KMS-11 (cell line): Measurements from ENCODE around the gene CCNYL1.
"Not testable (repeated sequence)": the region's sequence is repeated elsewhere in the genome, so short reads cannot be mapped to it uniquely, and the experiment has no call there.

Experiments
- H2AFZ ChIP-seq: fragments of 200-600 bp; sonication (generic); 2 replicates; pipeline ENCODE4 v1.6.1; 2016; ENCODE audit warnings: antibody characterized with exemption, mixed run types, low read depth
- H3K27ac ChIP-seq: fragments of 200-600 bp; sonication (generic); 2 replicates; pipeline ENCODE4 v1.6.1; 2016; ENCODE audit warnings: mild to moderate bottlenecking, mixed run types
- H3K27me3 ChIP-seq: fragments of 200-600 bp; sonication (generic); 2 replicates; pipeline ENCODE4 v1.6.1; 2017; ENCODE audit warnings: mild to moderate bottlenecking, low read depth, mixed run types, moderate library complexity; ENCODE audit not compliant: insufficient read depth
- H3K36me3 ChIP-seq: fragments of 200-600 bp; sonication (generic); 2 replicates; pipeline ENCODE4 v1.6.1; 2017; ENCODE audit warnings: mild to moderate bottlenecking, mixed run types; ENCODE audit not compliant: insufficient read depth
- H3K4me1 ChIP-seq: fragments of 200-600 bp; sonication (generic); 2 replicates; pipeline ENCODE4 v1.6.1; 2016; ENCODE audit warnings: mild to moderate bottlenecking, low read depth, mixed run types; ENCODE audit not compliant: poor library complexity, severe bottlenecking
- H3K4me2 ChIP-seq: fragments of 200-600 bp; sonication (generic); 2 replicates; pipeline ENCODE4 v1.7.0; 2016; ENCODE audit warnings: mild to moderate bottlenecking, mixed run types
- H3K4me3 ChIP-seq: fragments of 200-600 bp; sonication (generic); IDR thresholded peaks from 2 replicates; pipeline ENCODE4 v1.6.1; 2017; ENCODE audit warnings: low read depth, low read length, mixed read lengths; ENCODE audit not compliant: insufficient read depth
- H3K79me2 ChIP-seq: fragments of 200-600 bp; sonication (generic); 2 replicates; pipeline ENCODE4 v1.6.1; 2016; ENCODE audit warnings: low read depth, mixed run types; ENCODE audit not compliant: insufficient read depth
- H3K9ac ChIP-seq: fragments of 200-600 bp; sonication (generic); 2 replicates; pipeline ENCODE4 v1.6.1; 2016; ENCODE audit warnings: mild to moderate bottlenecking, mixed run types
- H4K20me1 ChIP-seq: fragments of 200-600 bp; sonication (generic); 2 replicates; pipeline ENCODE4 v1.6.1; 2016; ENCODE audit warnings: mild to moderate bottlenecking, mixed run types; ENCODE audit not compliant: insufficient read depth
- CTCF ChIP-seq: fragments of 200-600 bp; sonication (generic); conservative IDR thresholded peaks from 2 replicates; pipeline ENCODE4 v1.6.1; 2017; ENCODE audit warnings: low read depth, mild to moderate bottlenecking, antibody characterized with exemption, low read length, moderate library complexity, mixed read lengths

CCNYL1 gene

GRCh38 chr2:207734636-207735512 lies 23.4 kb downstream of the CCNYL1 start:
- Histone ChIP-seq H3K4me2 (no peak overlapping the region), H3K4me3 (no peak overlapping the region), H2AFZ (no peak overlapping the region), H3K27me3 (no peaks in the 10 kb centered on the region), H3K9ac (no peak overlapping the region), H3K79me2 (no peaks in the 10 kb centered on the region), H3K27ac (no peak overlapping the region), H3K4me1 (peaks cover 5% of the 10 kb centered on the region), H3K36me3 (no peaks in the 10 kb centered on the region; the same call in 1 of the 2 replicates), H4K20me1 (no peaks in the 10 kb centered on the region)
- no peak for TF ChIP-seq CTCF

GRCh38 chr2:207735513-207735859 lies 24.0 kb downstream of the CCNYL1 start:
- not testable (repeated sequence) for H4K20me1 ChIP-seq, H3K4me2 ChIP-seq, H3K9ac ChIP-seq, H3K27ac ChIP-seq, H3K27me3 ChIP-seq, H3K36me3 ChIP-seq, H3K4me3 ChIP-seq, H2AFZ ChIP-seq, H3K4me1 ChIP-seq, H3K79me2 ChIP-seq

- Histone ChIP-seq H3K4me2 (no peak overlapping the region), H3K4me1 (no peaks in the 10 kb centered on the region), H3K36me3 (no peaks in the 10 kb centered on the region), H2AFZ (no peak overlapping the region), H3K27ac (no peak overlapping the region), H3K27me3 (no peaks in the 10 kb centered on the region), H3K9ac (no peak overlapping the region), H3K79me2 (no peaks in the 10 kb centered on the region), H4K20me1 (no peaks in the 10 kb centered on the region), H3K4me3 (no peak overlapping the region)
- TF ChIP-seq CTCF = no peak
These were observed 32.1 kb downstream of the CCNYL1 start for GRCh38 chr2:207743514-207743913.

- H2AFZ ChIP-seq = no peak overlapping the region
These were observed 32.6 kb downstream of the CCNYL1 start for GRCh38 chr2:207744050-207744449.

More at GRCh38 chr2:207744050-207744449, 32.6 kb downstream of the CCNYL1 start:
- Histone ChIP-seq H3K4me2 (no peak overlapping the region), H3K79me2 (no peaks in the 10 kb centered on the region), H3K36me3 (no peaks in the 10 kb centered on the region), H3K27me3 (no peaks in the 10 kb centered on the region), H3K4me3 (no peak overlapping the region), H3K9ac (no peak overlapping the region), H4K20me1 (no peaks in the 10 kb centered on the region), H3K27ac (no peak overlapping the region), H3K4me1 (no peaks in the 10 kb centered on the region)
- TF ChIP-seq CTCF = no peak
